ENCODE measurements around the gene HDAC9.
A peak's percentile ranks its signal among the peaks of the same experiment; 100 is the strongest.

The HDAC9 gene

GRCh38 chr7:18494821-18495408, 634 bp upstream of the HDAC9 start:
- DNase-seq: no peak

- DNase-seq: no peak
Observed at GRCh38 chr7:18496341-18496700, 772 bp downstream of the HDAC9 start.

- no peak for DNase-seq
Observed at GRCh38 chr7:18497082-18497481, 1.5 kb downstream of the HDAC9 start.

- DNase-seq: no peak
Observed at GRCh38 chr7:18497800-18498199, 2.3 kb downstream of the HDAC9 start.

GRCh38 chr7:18498341-18498740, 2.8 kb downstream of the HDAC9 start:
- DNase-seq: no peak

- no peak for DNase-seq
Observed at GRCh38 chr7:18499407-18500177, 4.0 kb downstream of the HDAC9 start.

GRCh38 chr7:18503126-18503866, 7.7 kb downstream of the HDAC9 start:
- no peak for DNase-seq

GRCh38 chr7:18504965-18505364, 9.4 kb downstream of the HDAC9 start:
- no peak for DNase-seq

GRCh38 chr7:18505870-18506460, 10.4 kb downstream of the HDAC9 start:
- no peak for DNase-seq

GRCh38 chr7:18508443-18509427, 13.2 kb downstream of the HDAC9 start:
- DNase-seq: no peak

- no peak for DNase-seq
Observed at GRCh38 chr7:18509481-18509880, 13.9 kb downstream of the HDAC9 start.

- no peak for DNase-seq
Observed at GRCh38 chr7:18511351-18512140, 16.0 kb downstream of the HDAC9 start.

- no peak for DNase-seq
Observed at GRCh38 chr7:18513343-18513742, 17.8 kb downstream of the HDAC9 start.

- no peak for DNase-seq
Observed at GRCh38 chr7:18515067-18515466, 19.5 kb downstream of the HDAC9 start.

- DNase-seq: no peak
Observed at GRCh38 chr7:18517646-18518045, 22.1 kb downstream of the HDAC9 start.

- no peak for DNase-seq
Observed at GRCh38 chr7:18518555-18518954, 23.0 kb downstream of the HDAC9 start.

- no peak for DNase-seq
Observed at GRCh38 chr7:18520450-18521235, 25.1 kb downstream of the HDAC9 start.

- DNase-seq: no peak
Observed at GRCh38 chr7:18521236-18521589, 25.7 kb downstream of the HDAC9 start.

- DNase-seq: peak; percentile 8
Observed at GRCh38 chr7:18521945-18522566, 26.5 kb downstream of the HDAC9 start.

GRCh38 chr7:18524248-18524647, 28.7 kb downstream of the HDAC9 start:
- DNase-seq: no peak

Measured in NCI-H1436 (cell line).